NCI-H510A (cell line): ENCODE data around the gene ASCC3.

Source experiments
- DNase-seq: peaks from one replicate; lab custom pipeline; 2025; lab: John Stamatoyannopoulos, UW

The ASCC3 gene

GRCh38 chr6:100465701-100466409, 415.3 kb downstream of the ASCC3 start:
- DNase-seq, result no peak

- no peak for DNase-seq
Measured at GRCh38 chr6:100464903-100465700, 416.0 kb downstream of the ASCC3 start, which contains the start of gene SIM1. TSS of gene SIM1 (minus strand) at chr6:100464921. CDS start at chr6:100463468, 1,453 bp downstream.

GRCh38 chr6:100464162-100464851, 416.8 kb downstream of the ASCC3 start:
- no peak for DNase-seq

GRCh38 chr6:100463630-100464161, 417.4 kb downstream of the ASCC3 start:
- DNase-seq, result no peak

- no peak for DNase-seq
Measured at GRCh38 chr6:100462706-100463629, 418.2 kb downstream of the ASCC3 start.

- no peak for DNase-seq
Measured at GRCh38 chr6:100461917-100462705, 419.0 kb downstream of the ASCC3 start.

GRCh38 chr6:100461278-100461916, 419.7 kb downstream of the ASCC3 start:
- DNase-seq, result no peak

GRCh38 chr6:100460650-100461204, 420.4 kb downstream of the ASCC3 start:
- DNase-seq, result no peak

GRCh38 chr6:100459592-100460184, 421.4 kb downstream of the ASCC3 start:
- DNase-seq, result no peak

- no peak for DNase-seq
Measured at GRCh38 chr6:100458841-100459591, 422.1 kb downstream of the ASCC3 start.
